Measurements from ENCODE around the gene M1AP.

DNA sequence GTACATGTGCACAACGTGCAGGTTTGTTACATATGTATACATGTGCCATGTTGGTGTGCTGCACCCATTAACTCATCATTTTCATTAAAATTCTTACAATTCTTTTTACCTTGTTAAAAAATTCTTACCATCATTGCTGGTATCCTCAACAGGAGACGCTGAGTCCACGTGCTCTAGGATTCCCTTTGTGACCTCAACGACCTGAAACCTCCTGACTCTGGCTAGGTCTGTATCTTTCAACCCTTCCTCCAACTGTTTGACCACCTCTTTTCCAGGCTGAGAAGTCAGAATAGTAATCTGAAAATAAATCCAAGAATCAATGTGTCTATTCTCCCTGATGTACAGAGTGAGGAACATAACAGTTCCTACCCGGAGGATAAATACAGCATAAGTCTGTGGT is 41.2 kb downstream of the M1AP start:
- TF ChIP-seq PHB2 (IDR thresholded peaks at IDR 0.05; ENCODE audit: low read depth): no peak
- TF ChIP-seq ATF4 (CRISPR knock-in tag; IDR thresholded peaks at IDR 0.05): no peak
- TF ChIP-seq NFE2 (IDR thresholded peaks at IDR 0.05; ENCODE audit: low read depth): no peak
